Measurements from ENCODE around the gene TSHZ1.

DNA sequence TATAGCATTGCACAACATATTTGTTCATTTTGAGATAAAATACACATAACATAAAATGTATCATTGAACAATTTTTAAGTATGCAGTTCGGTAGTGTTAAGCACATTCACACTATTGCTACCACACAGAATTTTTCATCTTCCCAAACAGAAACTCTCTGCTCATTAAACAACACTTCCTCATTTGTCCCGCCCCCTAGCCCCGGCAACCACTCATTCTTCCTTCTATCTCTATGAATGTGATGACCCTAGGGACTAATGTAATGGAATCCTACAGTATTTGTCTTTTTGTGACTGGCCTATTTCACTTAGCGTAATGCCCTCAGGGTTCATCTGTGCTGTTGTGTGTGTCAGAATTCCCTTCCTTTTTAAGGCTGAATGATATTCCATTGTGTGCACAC is 95.4 kb downstream of the TSHZ1 start:
- TF ChIP-seq, protein P1, sequence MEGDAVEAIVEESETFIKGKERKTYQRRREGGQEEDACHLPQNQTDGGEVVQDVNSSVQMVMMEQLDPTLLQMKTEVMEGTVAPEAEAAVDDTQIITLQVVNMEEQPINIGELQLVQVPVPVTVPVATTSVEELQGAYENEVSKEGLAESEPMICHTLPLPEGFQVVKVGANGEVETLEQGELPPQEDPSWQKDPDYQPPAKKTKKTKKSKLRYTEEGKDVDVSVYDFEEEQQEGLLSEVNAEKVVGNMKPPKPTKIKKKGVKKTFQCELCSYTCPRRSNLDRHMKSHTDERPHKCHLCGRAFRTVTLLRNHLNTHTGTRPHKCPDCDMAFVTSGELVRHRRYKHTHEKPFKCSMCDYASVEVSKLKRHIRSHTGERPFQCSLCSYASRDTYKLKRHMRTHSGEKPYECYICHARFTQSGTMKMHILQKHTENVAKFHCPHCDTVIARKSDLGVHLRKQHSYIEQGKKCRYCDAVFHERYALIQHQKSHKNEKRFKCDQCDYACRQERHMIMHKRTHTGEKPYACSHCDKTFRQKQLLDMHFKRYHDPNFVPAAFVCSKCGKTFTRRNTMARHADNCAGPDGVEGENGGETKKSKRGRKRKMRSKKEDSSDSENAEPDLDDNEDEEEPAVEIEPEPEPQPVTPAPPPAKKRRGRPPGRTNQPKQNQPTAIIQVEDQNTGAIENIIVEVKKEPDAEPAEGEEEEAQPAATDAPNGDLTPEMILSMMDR (conservative IDR thresholded peaks at IDR 0.05) = no peak
- TF ChIP-seq ZFX (IDR thresholded peaks at IDR 0.05) = no peak
